ENCODE measurements around the gene GPC3.

Gene GPC3

GRCh38 chrX:133699023-133699728 lies 286.2 kb downstream of the GPC3 start:
- no peaks in the 10 kb centered on the region for H3K9me3 ChIP-seq (ENCODE audit: control insufficient read depth in 2 of 2, low read length in 2 of 2)
- H3K9ac ChIP-seq (ENCODE audit: low read depth in 1 of 2, low read length in 2 of 2), result no peak overlapping the region
- no peaks in the 10 kb centered on the region for H3K36me3 ChIP-seq (ENCODE audit: control insufficient read depth in 2 of 2, insufficient read depth in 2 of 2, low read length in 2 of 2)
- no peaks in the 10 kb centered on the region for H3K4me1 ChIP-seq (ENCODE audit: control insufficient read depth in 2 of 2, insufficient read depth in 2 of 2, low read length in 2 of 2)
- peaks cover 0 to 5% of the 10 kb centered on the region in 2 donors for H3K27me3 ChIP-seq (ENCODE audit: control insufficient read depth in 2 of 2, insufficient read depth in 2 of 2, low read length in 2 of 2)
- H3K4me3 ChIP-seq (ENCODE audit: low read length in 2 of 2), result no peak overlapping the region
- H3K27ac ChIP-seq (ENCODE audit: low read depth in 2 of 2, low read length in 2 of 2), result no peak overlapping the region

- Histone ChIP-seq H3K27me3 (ENCODE audit: control insufficient read depth in 2 of 2, insufficient read depth in 2 of 2, low read length in 2 of 2) (peaks cover 0 to 5% of the 10 kb centered on the region in 2 donors), H3K27ac (ENCODE audit: low read depth in 2 of 2, low read length in 2 of 2) (no peak overlapping the region), H3K9me3 (ENCODE audit: control insufficient read depth in 2 of 2, low read length in 2 of 2) (no peaks in the 10 kb centered on the region), H3K9ac (ENCODE audit: low read depth in 1 of 2, low read length in 2 of 2) (no peak overlapping the region), H3K4me3 (ENCODE audit: low read length in 2 of 2) (no peak overlapping the region), H3K36me3 (ENCODE audit: control insufficient read depth in 2 of 2, insufficient read depth in 2 of 2, low read length in 2 of 2) (no peaks in the 10 kb centered on the region), H3K4me1 (ENCODE audit: control insufficient read depth in 2 of 2, insufficient read depth in 2 of 2, low read length in 2 of 2) (no peaks in the 10 kb centered on the region)
These were observed 287.1 kb downstream of the GPC3 start for GRCh38 chrX:133698298-133698697.

GRCh38 chrX:133697656-133698055 lies 287.7 kb downstream of the GPC3 start:
- no peaks in the 10 kb centered on the region for H3K36me3 ChIP-seq (ENCODE audit: control insufficient read depth in 2 of 2, insufficient read depth in 2 of 2, low read length in 2 of 2)
- no peak overlapping the region for H3K9ac ChIP-seq (ENCODE audit: low read depth in 1 of 2, low read length in 2 of 2)
- H3K27ac ChIP-seq (ENCODE audit: low read depth in 2 of 2, low read length in 2 of 2), result no peak overlapping the region
- no peak overlapping the region for H3K4me3 ChIP-seq (ENCODE audit: low read length in 2 of 2)
- no peaks in the 10 kb centered on the region for H3K9me3 ChIP-seq (ENCODE audit: control insufficient read depth in 2 of 2, low read length in 2 of 2)
- H3K4me1 ChIP-seq (ENCODE audit: control insufficient read depth in 2 of 2, insufficient read depth in 2 of 2, low read length in 2 of 2), result no peaks in the 10 kb centered on the region
- peaks cover 0 to 5% of the 10 kb centered on the region in 2 donors for H3K27me3 ChIP-seq (ENCODE audit: control insufficient read depth in 2 of 2, insufficient read depth in 2 of 2, low read length in 2 of 2)

GRCh38 chrX:133689997-133690599 lies 295.3 kb downstream of the GPC3 start:
- Histone ChIP-seq H3K4me3 (ENCODE audit: low read length in 2 of 2) (no peak overlapping the region), H3K27me3 (ENCODE audit: control insufficient read depth in 2 of 2, insufficient read depth in 2 of 2, low read length in 2 of 2) (peaks cover 0 to 3% of the 10 kb centered on the region in 2 donors), H3K9me3 (ENCODE audit: control insufficient read depth in 2 of 2, low read length in 2 of 2) (no peaks in the 10 kb centered on the region), H3K27ac (ENCODE audit: low read depth in 2 of 2, low read length in 2 of 2) (no peak overlapping the region), H3K4me1 (ENCODE audit: control insufficient read depth in 2 of 2, insufficient read depth in 2 of 2, low read length in 2 of 2) (no peaks in the 10 kb centered on the region), H3K36me3 (ENCODE audit: control insufficient read depth in 2 of 2, insufficient read depth in 2 of 2, low read length in 2 of 2) (no peaks in the 10 kb centered on the region), H3K9ac (ENCODE audit: low read depth in 1 of 2, low read length in 2 of 2) (no peak overlapping the region)

- Histone ChIP-seq H3K27ac (ENCODE audit: low read depth in 2 of 2, low read length in 2 of 2) (no peak overlapping the region), H3K36me3 (ENCODE audit: control insufficient read depth in 2 of 2, insufficient read depth in 2 of 2, low read length in 2 of 2) (no peaks in the 10 kb centered on the region), H3K9me3 (ENCODE audit: control insufficient read depth in 2 of 2, low read length in 2 of 2) (no peaks in the 10 kb centered on the region), H3K9ac (ENCODE audit: low read depth in 1 of 2, low read length in 2 of 2) (no peak overlapping the region), H3K27me3 (ENCODE audit: control insufficient read depth in 2 of 2, insufficient read depth in 2 of 2, low read length in 2 of 2) (peaks cover 3 to 5% of the 10 kb centered on the region in 2 donors), H3K4me3 (ENCODE audit: low read length in 2 of 2) (no peak overlapping the region), H3K4me1 (ENCODE audit: control insufficient read depth in 2 of 2, insufficient read depth in 2 of 2, low read length in 2 of 2) (no peaks in the 10 kb centered on the region)
These were observed 299.6 kb downstream of the GPC3 start for GRCh38 chrX:133685822-133686221.

- Histone ChIP-seq H3K9me3 (ENCODE audit: control insufficient read depth in 2 of 2, low read length in 2 of 2) (no peaks in the 10 kb centered on the region), H3K27me3 (ENCODE audit: control insufficient read depth in 2 of 2, insufficient read depth in 2 of 2, low read length in 2 of 2) (peaks cover 9 to 11% of the 10 kb centered on the region in 2 donors), H3K9ac (ENCODE audit: low read depth in 1 of 2, low read length in 2 of 2) (no peak overlapping the region), H3K4me1 (ENCODE audit: control insufficient read depth in 2 of 2, insufficient read depth in 2 of 2, low read length in 2 of 2) (peaks cover 3 to 8% of the 10 kb centered on the region in 2 donors), H3K4me3 (ENCODE audit: low read length in 2 of 2) (no peak overlapping the region), H3K27ac (ENCODE audit: low read depth in 2 of 2, low read length in 2 of 2) (no peak overlapping the region), H3K36me3 (ENCODE audit: control insufficient read depth in 2 of 2, insufficient read depth in 2 of 2, low read length in 2 of 2) (no peaks in the 10 kb centered on the region)
These were observed 303.5 kb downstream of the GPC3 start for GRCh38 chrX:133681897-133682296.

- Histone ChIP-seq H3K9ac (ENCODE audit: low read depth in 1 of 2, low read length in 2 of 2) (no peak overlapping the region), H3K27me3 (ENCODE audit: control insufficient read depth in 2 of 2, insufficient read depth in 2 of 2, low read length in 2 of 2) (peaks cover 9 to 11% of the 10 kb centered on the region in 2 donors), H3K27ac (ENCODE audit: low read depth in 2 of 2, low read length in 2 of 2) (no peak overlapping the region), H3K36me3 (ENCODE audit: control insufficient read depth in 2 of 2, insufficient read depth in 2 of 2, low read length in 2 of 2) (no peaks in the 10 kb centered on the region), H3K9me3 (ENCODE audit: control insufficient read depth in 2 of 2, low read length in 2 of 2) (no peaks in the 10 kb centered on the region), H3K4me3 (ENCODE audit: low read length in 2 of 2) (no peak overlapping the region), H3K4me1 (ENCODE audit: control insufficient read depth in 2 of 2, insufficient read depth in 2 of 2, low read length in 2 of 2) (peaks cover 6 to 12% of the 10 kb centered on the region in 2 donors)
These were observed 304.0 kb downstream of the GPC3 start for GRCh38 chrX:133681421-133681820.

- H3K4me1 ChIP-seq (ENCODE audit: control insufficient read depth in 2 of 2, insufficient read depth in 2 of 2, low read length in 2 of 2), result peaks cover 11 to 29% of the 10 kb centered on the region in 2 donors
- H3K27me3 ChIP-seq (ENCODE audit: control insufficient read depth in 2 of 2, insufficient read depth in 2 of 2, low read length in 2 of 2), result peaks cover 6 to 11% of the 10 kb centered on the region in 2 donors
- no peaks in the 10 kb centered on the region for H3K36me3 ChIP-seq (ENCODE audit: control insufficient read depth in 2 of 2, insufficient read depth in 2 of 2, low read length in 2 of 2)
- peak overlapping the region; percentile 71 to 79 for H3K27ac ChIP-seq (ENCODE audit: low read depth in 2 of 2, low read length in 2 of 2)
- no peak overlapping the region for H3K4me3 ChIP-seq (ENCODE audit: low read length in 2 of 2)
- peak overlapping the region; percentile 10 to 20 for H3K9ac ChIP-seq (ENCODE audit: low read depth in 1 of 2, low read length in 2 of 2)
- H3K9me3 ChIP-seq (ENCODE audit: control insufficient read depth in 2 of 2, low read length in 2 of 2), result no peaks in the 10 kb centered on the region
These were observed 308.0 kb downstream of the GPC3 start for GRCh38 chrX:133677123-133678063.

GRCh38 chrX:133676344-133677122 lies 308.9 kb downstream of the GPC3 start:
- Histone ChIP-seq H3K27ac (ENCODE audit: low read depth in 2 of 2, low read length in 2 of 2) (peak overlapping the region; percentile 71 to 79), H3K4me1 (ENCODE audit: control insufficient read depth in 2 of 2, insufficient read depth in 2 of 2, low read length in 2 of 2) (peaks cover 11 to 29% of the 10 kb centered on the region in 2 donors), H3K27me3 (ENCODE audit: control insufficient read depth in 2 of 2, insufficient read depth in 2 of 2, low read length in 2 of 2) (peaks cover 6 to 14% of the 10 kb centered on the region in 2 donors), H3K36me3 (ENCODE audit: control insufficient read depth in 2 of 2, insufficient read depth in 2 of 2, low read length in 2 of 2) (no peaks in the 10 kb centered on the region), H3K9ac (ENCODE audit: low read depth in 1 of 2, low read length in 2 of 2) (peak overlapping the region in 1 of 2 donors; percentile 10), H3K9me3 (ENCODE audit: control insufficient read depth in 2 of 2, low read length in 2 of 2) (no peaks in the 10 kb centered on the region), H3K4me3 (ENCODE audit: low read length in 2 of 2) (peak overlapping the region in 1 of 2 donors; percentile 46)

All from mucosa of rectum (tissue), 2 donors.